ENCODE data around the gene HEATR5A.
"Not testable (repeated sequence)": the region's sequence is repeated elsewhere in the genome, so short reads cannot be mapped to it uniquely, and the experiment has no call there.

HEATR5A gene

GRCh38 chr14:31286456-31287293 lies 133.7 kb downstream of the HEATR5A start:
- DNase-seq (ENCODE audit: low read depth in 2 of 3, low spot score in 2 of 3): no peak

GRCh38 chr14:31283578-31284252 lies 136.6 kb downstream of the HEATR5A start:
- no peak for DNase-seq (ENCODE audit: low read depth in 2 of 3, low spot score in 2 of 3)

- DNase-seq (ENCODE audit: low read depth in 2 of 3, low spot score in 2 of 3): no peak
Observed at GRCh38 chr14:31283153-31283552, 137.2 kb downstream of the HEATR5A start.

- no peak for DNase-seq (ENCODE audit: low read depth in 2 of 3, low spot score in 2 of 3)
Observed at GRCh38 chr14:31280871-31281220, 139.5 kb downstream of the HEATR5A start.

- no peak for DNase-seq (ENCODE audit: low read depth in 2 of 3, low spot score in 2 of 3)
Observed at GRCh38 chr14:31280132-31280870, 140.0 kb downstream of the HEATR5A start.

GRCh38 chr14:31278883-31279282 lies 141.5 kb downstream of the HEATR5A start:
- DNase-seq (ENCODE audit: low read depth in 2 of 3, low spot score in 2 of 3): no peak

GRCh38 chr14:31277085-31277484 lies 143.3 kb downstream of the HEATR5A start:
- DNase-seq (ENCODE audit: low read depth in 2 of 3, low spot score in 2 of 3): no peak

GRCh38 chr14:31276417-31276816 lies 143.9 kb downstream of the HEATR5A start:
- DNase-seq (ENCODE audit: low read depth in 2 of 3, low spot score in 2 of 3): not testable (repeated sequence)

GRCh38 chr14:31275731-31276130 lies 144.6 kb downstream of the HEATR5A start:
- no peak for DNase-seq (ENCODE audit: low read depth in 2 of 3, low spot score in 2 of 3)

- no peak for DNase-seq (ENCODE audit: low read depth in 2 of 3, low spot score in 2 of 3)
Observed at GRCh38 chr14:31271648-31272047, 148.7 kb downstream of the HEATR5A start.

GRCh38 chr14:31270196-31270772 lies 150.1 kb downstream of the HEATR5A start:
- DNase-seq (ENCODE audit: low read depth in 2 of 3, low spot score in 2 of 3): no peak

- DNase-seq (ENCODE audit: low read depth in 2 of 3, low spot score in 2 of 3): no peak
Observed at GRCh38 chr14:31269634-31270195, 150.6 kb downstream of the HEATR5A start.

- no peak for DNase-seq (ENCODE audit: low read depth in 2 of 3, low spot score in 2 of 3)
Observed at GRCh38 chr14:31268216-31268615, 152.1 kb downstream of the HEATR5A start.

- no peak for DNase-seq (ENCODE audit: low read depth in 2 of 3, low spot score in 2 of 3)
Observed at GRCh38 chr14:31266437-31267331, 153.7 kb downstream of the HEATR5A start.

- DNase-seq (ENCODE audit: low read depth in 2 of 3, low spot score in 2 of 3): no peak
Observed at GRCh38 chr14:31265701-31266398, 154.5 kb downstream of the HEATR5A start.

GRCh38 chr14:31263485-31264133 lies 156.7 kb downstream of the HEATR5A start:
- DNase-seq (ENCODE audit: low read depth in 2 of 3, low spot score in 2 of 3): no peak

- DNase-seq (ENCODE audit: low read depth in 2 of 3, low spot score in 2 of 3): no peak
Observed at GRCh38 chr14:31261859-31262731, 158.3 kb downstream of the HEATR5A start.

GRCh38 chr14:31261523-31261858 lies 158.9 kb downstream of the HEATR5A start:
- DNase-seq (ENCODE audit: low read depth in 2 of 3, low spot score in 2 of 3): no peak

Data from activated CD8-positive, alpha-beta memory T cell treated with anti-CD3 and anti-CD28 coated beads for 48 hours (primary cell).